HG02798 (cell line): ENCODE data around the gene SAPCD2.

Experiments
- ATAC-seq: cut with Tn5 transposase; IDR thresholded peaks from one replicate; pipeline ENCODE4 v1.9.1; 2021; ENCODE audit warnings: mild to moderate bottlenecking; ENCODE audit not compliant: unreplicated experiment, poor library complexity

The SAPCD2 gene

DNA sequence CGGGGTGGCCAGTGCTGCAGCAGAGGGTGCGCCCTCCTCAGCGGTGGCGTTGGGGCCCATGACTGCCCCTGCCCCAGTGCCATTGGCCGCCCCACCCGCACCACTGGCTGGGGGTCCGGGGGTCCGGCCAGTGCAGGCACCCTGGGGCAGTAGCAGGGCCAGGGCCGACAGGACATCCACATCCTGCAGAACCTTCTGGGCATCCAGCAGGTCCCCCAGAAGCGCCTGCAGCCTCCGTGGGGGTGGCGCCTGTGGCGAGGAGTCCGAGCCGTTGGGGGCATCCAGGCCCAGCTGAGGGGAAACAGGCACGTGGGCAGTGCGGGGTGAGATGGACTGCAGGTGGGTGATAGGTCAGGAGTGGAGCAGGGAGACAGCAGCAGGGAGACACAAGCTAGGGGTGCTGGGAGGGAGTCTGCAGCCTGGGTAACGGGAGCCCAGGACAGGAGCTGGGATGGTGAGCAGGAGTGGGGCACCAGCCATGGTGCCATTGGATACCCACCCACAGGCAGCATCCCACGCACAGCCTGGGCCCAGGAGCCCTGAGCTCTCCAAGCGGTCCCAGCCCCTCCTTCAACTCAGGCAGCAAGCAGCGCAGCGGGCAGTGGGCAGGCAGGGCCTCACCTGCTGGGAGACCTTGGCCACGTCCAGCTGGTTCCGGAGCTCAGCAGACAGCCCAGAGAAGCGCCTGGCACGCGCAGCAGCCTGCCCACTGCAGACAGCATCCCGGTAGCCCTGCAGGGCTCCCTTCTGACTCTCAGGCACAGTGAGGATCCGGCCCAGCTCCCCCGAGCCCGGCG is 49.4 kb downstream of the SAPCD2 start:
- no peak for ATAC-seq

GRCh38 chr9:137019891-137020683 is 50.3 kb downstream of the SAPCD2 start:
- no peak for ATAC-seq

DNA sequence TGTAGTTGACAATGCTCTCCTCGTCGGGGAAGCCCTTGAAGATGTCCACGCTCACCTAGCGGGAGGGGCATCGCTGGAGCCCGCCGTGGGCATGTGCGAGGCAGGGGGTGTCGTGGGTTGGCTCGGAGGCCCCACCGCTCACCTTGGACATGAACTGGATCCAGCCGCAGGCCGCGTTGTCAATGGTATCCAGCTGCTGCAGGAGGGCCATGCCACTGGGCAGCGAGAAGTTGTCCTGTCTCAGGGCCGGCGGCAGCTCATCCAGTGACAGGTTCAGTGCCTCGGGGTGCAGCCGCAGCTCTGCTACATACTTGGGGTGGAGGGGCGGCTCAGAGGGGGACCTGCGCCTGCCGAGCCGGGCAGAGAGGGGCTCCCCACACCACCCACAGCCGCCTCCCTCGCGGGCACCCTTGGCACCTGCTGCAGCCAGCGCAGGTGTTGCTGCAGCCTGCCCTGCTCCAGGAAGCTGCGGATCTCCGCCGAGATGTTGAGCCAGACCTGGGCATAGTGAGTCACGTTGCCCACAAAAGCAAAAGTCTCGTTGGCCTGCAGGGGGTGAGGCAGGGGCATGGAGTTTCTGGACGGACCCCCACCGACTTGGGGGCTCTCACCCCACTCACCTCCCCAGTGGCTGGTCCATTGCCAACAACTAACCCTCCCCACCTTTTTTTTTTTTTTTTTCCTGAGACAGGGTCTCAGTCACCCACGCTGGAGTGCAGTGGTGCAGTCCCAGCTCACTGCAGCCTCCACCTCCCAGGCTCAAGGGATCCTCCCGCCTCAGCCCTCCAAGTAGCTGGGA is 51.4 kb downstream of the SAPCD2 start:
- ATAC-seq, result no peak

- no peak for ATAC-seq
Measured at GRCh38 chr9:137017791-137018497, 52.4 kb downstream of the SAPCD2 start.

- ATAC-seq, result no peak
Measured at GRCh38 chr9:137017071-137017470, 53.3 kb downstream of the SAPCD2 start.

DNA sequence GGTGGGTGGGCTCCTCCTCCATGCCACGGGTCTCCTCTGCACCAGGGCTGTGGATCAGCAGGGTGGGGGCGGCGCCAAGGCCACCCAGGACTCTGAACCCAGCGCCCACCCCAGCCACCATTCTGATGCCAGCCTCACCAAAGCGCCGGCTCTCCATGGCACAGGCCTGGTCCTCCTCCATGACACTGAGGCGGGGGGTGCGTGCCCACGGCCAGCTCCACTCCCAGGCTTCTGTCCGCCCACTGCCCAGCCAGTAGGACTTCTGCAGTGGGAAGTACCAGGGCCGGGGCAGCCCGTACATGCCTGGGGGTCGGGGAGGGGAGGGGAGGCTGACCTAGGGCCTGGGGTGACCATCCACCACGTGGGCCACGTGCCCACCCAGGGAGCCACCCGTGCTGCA is 53.9 kb downstream of the SAPCD2 start:
- ATAC-seq, result no peak

DNA sequence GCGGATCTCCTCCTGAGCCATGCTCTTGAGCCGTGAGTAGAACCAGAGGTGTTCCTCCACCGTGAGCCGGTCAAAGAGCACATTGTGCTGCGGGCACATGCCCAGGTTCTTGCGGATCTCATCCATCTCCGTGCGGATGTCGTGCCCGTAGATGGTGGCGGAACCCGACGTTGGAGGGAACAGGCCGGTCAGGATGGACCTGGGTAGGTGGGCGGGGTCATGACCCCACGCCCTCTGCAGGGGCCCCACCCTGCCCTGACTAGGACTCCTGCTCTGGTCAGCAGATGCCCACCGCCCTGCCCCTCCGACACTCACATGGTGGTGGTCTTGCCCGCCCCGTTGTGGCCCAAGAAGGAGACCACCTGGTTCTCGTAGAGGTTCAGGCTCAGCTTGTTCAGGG is 54.4 kb downstream of the SAPCD2 start:
- no peak for ATAC-seq

DNA sequence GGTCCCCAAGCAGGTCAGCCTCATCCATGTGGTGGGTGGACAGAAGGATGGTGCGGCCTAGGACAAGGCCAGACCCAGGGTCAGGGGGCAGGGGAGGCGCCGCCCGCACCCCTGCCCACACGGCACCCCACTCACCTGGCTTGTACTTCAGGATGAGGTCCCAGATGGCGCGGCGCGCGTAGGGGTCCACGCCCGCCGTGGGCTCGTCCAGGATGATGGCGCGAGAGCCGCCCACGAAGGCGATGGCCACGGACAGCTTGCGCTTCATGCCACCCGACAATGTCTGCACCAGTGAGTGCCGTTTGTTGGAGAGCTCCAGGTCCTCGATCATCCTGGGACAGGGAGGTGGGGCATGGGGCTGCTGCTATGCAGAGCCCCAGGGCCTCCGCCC is 54.8 kb downstream of the SAPCD2 start:
- no peak for ATAC-seq

DNA sequence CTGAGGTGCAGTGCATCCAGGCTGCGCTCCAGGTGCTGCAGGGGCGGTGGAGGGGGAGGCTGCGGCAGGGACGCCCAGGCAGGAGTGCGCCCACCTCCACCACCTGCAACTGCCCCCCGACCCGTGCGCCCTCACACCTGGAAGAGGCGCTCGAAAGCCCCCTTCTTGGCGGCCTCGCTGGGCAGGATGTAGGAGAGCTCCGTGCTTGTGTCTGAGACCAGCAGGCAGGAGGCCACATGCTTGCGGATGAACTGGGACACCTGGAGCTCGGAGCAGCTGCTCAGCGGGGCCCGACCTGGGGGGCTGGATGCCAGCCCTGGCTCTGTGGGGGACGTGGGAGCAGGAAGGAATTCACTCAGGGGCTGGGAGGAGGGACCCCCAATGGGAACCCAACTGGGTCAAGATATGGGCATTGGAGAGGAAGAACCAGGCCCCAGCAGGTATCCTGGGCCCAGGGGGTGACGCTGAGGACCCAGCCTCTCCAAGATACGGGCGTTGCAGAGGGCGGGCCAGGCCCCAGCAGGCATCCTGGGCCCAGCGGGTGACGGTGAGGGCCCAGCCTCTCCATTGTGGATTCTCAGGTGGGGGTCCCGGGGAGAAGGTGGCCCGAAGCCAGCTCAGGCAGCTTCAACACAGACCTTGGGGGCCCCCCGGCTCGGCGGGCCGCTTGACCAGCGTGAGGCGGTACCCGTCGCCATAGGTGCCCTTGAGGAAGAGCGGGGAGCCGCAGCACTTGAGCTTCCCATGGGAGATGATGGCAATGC is 55.4 kb downstream of the SAPCD2 start:
- no peak for ATAC-seq

DNA sequence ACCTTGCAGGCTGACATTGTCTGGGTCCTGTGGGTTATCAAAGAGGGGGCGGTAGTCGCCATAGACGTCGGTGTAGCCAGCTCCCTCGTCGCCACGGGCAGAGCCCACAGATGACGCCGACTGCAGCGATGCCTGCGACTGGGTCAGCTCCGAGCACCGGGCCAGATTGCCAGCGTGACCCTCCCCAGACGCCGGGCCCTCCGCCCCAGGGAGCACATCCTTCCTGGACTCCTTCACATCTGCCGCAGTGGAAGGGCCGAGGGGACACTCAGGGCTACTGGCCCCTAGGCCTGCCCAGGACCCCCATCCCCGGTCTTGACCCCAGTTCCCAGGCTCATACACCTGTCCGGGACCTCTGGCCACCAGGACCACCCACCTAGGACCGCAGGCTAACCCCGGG is 56.2 kb downstream of the SAPCD2 start:
- no peak for ATAC-seq

- no peak for ATAC-seq
Measured at GRCh38 chr9:137013571-137013940, 56.8 kb downstream of the SAPCD2 start.

- no peak for ATAC-seq
Measured at GRCh38 chr9:137012694-137013570, 57.4 kb downstream of the SAPCD2 start.
